ENCODE measurements around the gene ELOA2. TPM values are rescaled to one million over a fixed set of nuclear protein-coding genes. Genes with fewer than 3 reads are reported as not detected.
"Not testable (repeated sequence)": the region's sequence is repeated elsewhere in the genome, so short reads cannot be mapped to it uniquely, and the experiment has no call there.

ELOA2 gene
- total RNA-seq, 4 donors from 2014 or later: not detected

- 95 to 97% methylated on average over 6 of the region's 6 CpGs for WGBS, 2 donors
- intact Hi-C loops (cut with DNase I): no loop called here
Measured at GRCh38 chr18:47040982-47041381, 5.6 kb upstream of the ELOA2 start.

DNA sequence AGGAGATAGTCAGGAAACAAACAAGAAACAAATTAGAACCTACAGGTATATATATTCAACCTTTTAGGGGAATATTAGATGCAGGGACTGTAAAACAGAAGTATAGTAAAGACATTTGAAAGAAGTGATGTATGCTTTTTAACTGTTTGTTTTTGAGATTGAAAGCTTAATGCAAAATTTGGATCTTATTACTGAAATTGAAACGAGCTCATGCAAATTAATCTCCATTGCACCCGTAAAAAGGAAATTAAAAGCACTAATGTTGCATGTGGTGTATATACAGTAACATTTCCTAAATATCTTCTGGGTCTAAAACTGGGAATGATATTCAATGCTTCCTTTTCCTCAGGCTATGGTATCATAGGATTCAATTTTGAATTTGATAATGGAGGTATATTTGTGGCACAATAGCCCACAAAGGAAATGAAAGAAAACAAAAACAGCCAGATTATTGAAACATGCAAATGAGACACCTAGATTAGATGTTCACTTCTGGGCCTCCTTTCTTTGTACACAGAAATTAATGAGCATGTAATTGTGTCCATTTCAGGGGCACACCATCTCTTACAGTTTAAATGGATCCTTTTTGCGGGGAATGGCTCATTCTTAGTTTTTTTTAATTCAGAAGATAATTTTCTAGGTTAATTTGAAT is 1.6 kb upstream of the ELOA2 start:
- WGBS, 2 donors: 89% methylated on average over 3 of the region's 3 CpGs

More at GRCh38 chr18:47040982-47041381, 5.6 kb upstream of the ELOA2 start:
- H3K4me1 ChIP-seq: no peaks in the 10 kb centered on the region
- H3K4me3 ChIP-seq (replicated peaks in 1 of 3): no peak overlapping the region
- DNase-seq: no peak
- no peak overlapping the region for H3K27ac ChIP-seq
- no peaks in the 10 kb centered on the region for H3K27me3 ChIP-seq
- no peaks in the 10 kb centered on the region for H3K36me3 ChIP-seq
- no peak for TF ChIP-seq POLR2A (IDR thresholded peaks at IDR 0.05)
- no peak for TF ChIP-seq CTCF (IDR thresholded peaks at IDR 0.05)
- H3K9me3 ChIP-seq: no peaks in the 10 kb centered on the region

GRCh38 chr18:47036298-47036874 is 965 bp upstream of the ELOA2 start:
- intact Hi-C loops (cut with DNase I): no loop called here
- TF ChIP-seq POLR2A (IDR thresholded peaks at IDR 0.05): no peak
- peak in 2 of 6 experiments; percentile 18 to 39 for TF ChIP-seq CTCF (IDR thresholded peaks at IDR 0.05)
- Histone ChIP-seq H3K9me3 (no peaks in the 10 kb centered on the region), H3K4me3 (replicated peaks in 1 of 3) (no peak overlapping the region), H3K36me3 (no peaks in the 10 kb centered on the region), H3K27me3 (no peaks in the 10 kb centered on the region), H3K27ac (no peak overlapping the region), H3K4me1 (no peaks in the 10 kb centered on the region)
- DNase-seq: peak in 1 of 2 donors; percentile 25
- 82 to 85% methylated on average over 2 of the region's 2 CpGs for WGBS, 2 donors

More for the DNA sequence above, 1.6 kb upstream of the ELOA2 start:
- Histone ChIP-seq H3K9me3 (no peaks in the 10 kb centered on the region), H3K36me3 (no peaks in the 10 kb centered on the region), H3K4me3 (replicated peaks in 1 of 3) (no peak overlapping the region), H3K27ac (no peak overlapping the region), H3K27me3 (no peaks in the 10 kb centered on the region), H3K4me1 (no peaks in the 10 kb centered on the region)
- TF ChIP-seq CTCF (IDR thresholded peaks at IDR 0.05) (no peak), POLR2A (IDR thresholded peaks at IDR 0.05) (no peak)
- no peak for DNase-seq
- intact Hi-C loops (cut with DNase I): no loop called here

DNA sequence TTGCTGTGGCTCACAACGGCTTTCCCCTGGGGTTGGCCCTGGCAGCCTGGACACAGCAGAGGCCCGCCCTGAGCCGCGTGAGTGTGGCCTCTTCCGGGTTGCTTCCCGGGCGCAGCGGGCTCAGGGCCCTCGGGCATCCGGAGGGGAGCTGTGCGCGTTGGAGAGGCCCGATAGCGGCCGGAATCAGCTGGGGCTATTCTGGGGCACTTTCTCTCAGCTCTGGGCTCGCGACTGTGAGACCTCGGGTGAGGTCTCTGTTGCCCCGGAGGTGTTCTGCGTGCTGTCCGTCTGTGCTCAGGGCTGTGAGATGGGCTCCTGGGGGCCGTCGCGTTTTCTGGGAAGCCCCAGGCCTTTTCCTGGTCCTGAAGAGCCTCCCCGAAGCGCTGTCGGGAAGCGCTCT is 830 bp downstream of the ELOA2 start:
- H3K27ac ChIP-seq; DNase-seq; H3K4me1 ChIP-seq; H3K27me3 ChIP-seq; H3K9me3 ChIP-seq; H3K36me3 ChIP-seq; H3K4me3 ChIP-seq (replicated peaks in 1 of 3); intact Hi-C loops (cut with DNase I): not testable (repeated sequence)
- WGBS, 2 donors: 94 to 98% methylated on average over 19 to 27 of the region's 28 CpGs

- Histone ChIP-seq H3K27ac (no peak overlapping the region), H3K27me3 (no peaks in the 10 kb centered on the region), H3K36me3 (no peaks in the 10 kb centered on the region), H3K4me3 (replicated peaks in 1 of 3) (no peak overlapping the region), H3K4me1 (no peaks in the 10 kb centered on the region), H3K9me3 (no peaks in the 10 kb centered on the region)
- TF ChIP-seq CTCF (IDR thresholded peaks at IDR 0.05): no peak
- TF ChIP-seq POLR2A (IDR thresholded peaks at IDR 0.05): no peak
- WGBS, 2 donors: 93 to 96% methylated on average over 14 to 19 of the region's 19 CpGs
- no peak for DNase-seq
- intact Hi-C loops (cut with DNase I): no loop called here
Measured at GRCh38 chr18:47032945-47033344, 2.5 kb downstream of the ELOA2 start.

DNA sequence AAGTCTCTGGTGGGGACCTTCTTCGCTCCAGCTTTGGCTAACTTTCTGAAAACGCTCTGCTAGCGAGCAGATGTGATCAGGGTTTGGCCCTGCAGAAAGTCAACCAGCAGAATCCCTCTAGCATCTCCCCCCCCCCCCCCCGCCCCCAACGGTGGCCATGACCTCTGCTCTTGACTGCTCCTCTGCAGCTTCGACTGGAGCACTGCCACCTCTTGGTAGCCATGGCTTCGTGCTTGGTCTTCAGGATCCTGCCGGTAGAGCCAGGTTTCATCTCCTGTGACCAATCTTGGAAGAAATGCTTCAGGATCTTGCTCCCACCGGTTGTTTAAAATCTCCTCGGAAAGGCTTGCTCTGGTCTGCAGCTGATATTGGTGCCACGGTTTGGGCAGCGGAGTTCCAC is 4.5 kb downstream of the ELOA2 start:
- WGBS, 2 donors: 92 to 96% methylated on average over 4 to 5 of the region's 12 CpGs

GRCh38 chr18:47029684-47030353 is 5.6 kb downstream of the ELOA2 start:
- H3K4me3 ChIP-seq (replicated peaks in 1 of 3); H3K36me3 ChIP-seq; H3K9me3 ChIP-seq; H3K27ac ChIP-seq; DNase-seq; intact Hi-C loops (cut with DNase I); H3K4me1 ChIP-seq; H3K27me3 ChIP-seq: not testable (repeated sequence)
- no CpG with 5 or more reads among the region's 55 CpGs for WGBS, 2 donors

More for the DNA sequence above, 4.5 kb downstream of the ELOA2 start:
- DNase-seq; H3K9me3 ChIP-seq; H3K4me1 ChIP-seq; H3K4me3 ChIP-seq (replicated peaks in 1 of 3); intact Hi-C loops (cut with DNase I); H3K27ac ChIP-seq; H3K27me3 ChIP-seq; H3K36me3 ChIP-seq: not testable (repeated sequence)

DNA sequence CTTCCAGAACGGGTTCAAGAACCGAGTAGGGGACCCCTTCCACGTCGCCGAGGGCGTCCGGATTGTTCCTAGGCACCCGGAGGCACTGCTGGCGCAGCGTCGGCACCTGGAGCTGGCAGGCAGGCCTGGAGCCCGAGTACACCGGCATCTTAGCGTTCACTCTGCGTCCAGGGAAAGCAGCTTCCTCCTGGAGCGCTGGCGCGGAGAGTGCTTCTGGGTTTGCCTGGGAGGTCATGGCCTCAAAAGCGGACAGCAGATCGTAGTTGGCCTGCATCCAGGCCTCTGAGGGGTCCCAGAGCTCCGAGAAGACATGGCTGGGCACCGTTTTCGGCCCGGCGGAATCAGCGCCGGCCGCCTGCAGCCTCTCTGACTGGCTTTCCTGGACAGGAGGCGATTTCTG is 6.7 kb downstream of the ELOA2 start:
- H3K4me1 ChIP-seq; H3K9me3 ChIP-seq; H3K4me3 ChIP-seq (replicated peaks in 1 of 3); H3K27ac ChIP-seq; H3K27me3 ChIP-seq; DNase-seq; H3K36me3 ChIP-seq; intact Hi-C loops (cut with DNase I): not testable (repeated sequence)
- 100% methylated on average over 3 of the region's 29 CpGs; no CpG with 5 or more reads in 1 of the 2 donors for WGBS, 2 donors

Data from thyroid gland (tissue), 4 donors.